Raji (cell line): ENCODE measurements around the gene TSNAX.

Source experiments
- POLR2A ChIP-seq: IDR thresholded peaks from 2 replicates; pipeline ENCODE4 v1.6.1; 2011; ENCODE audit warnings: low read depth, low read length, control low read depth; ENCODE audit not compliant: insufficient read depth

TSNAX gene, protein sequence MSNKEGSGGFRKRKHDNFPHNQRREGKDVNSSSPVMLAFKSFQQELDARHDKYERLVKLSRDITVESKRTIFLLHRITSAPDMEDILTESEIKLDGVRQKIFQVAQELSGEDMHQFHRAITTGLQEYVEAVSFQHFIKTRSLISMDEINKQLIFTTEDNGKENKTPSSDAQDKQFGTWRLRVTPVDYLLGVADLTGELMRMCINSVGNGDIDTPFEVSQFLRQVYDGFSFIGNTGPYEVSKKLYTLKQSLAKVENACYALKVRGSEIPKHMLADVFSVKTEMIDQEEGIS

DNA sequence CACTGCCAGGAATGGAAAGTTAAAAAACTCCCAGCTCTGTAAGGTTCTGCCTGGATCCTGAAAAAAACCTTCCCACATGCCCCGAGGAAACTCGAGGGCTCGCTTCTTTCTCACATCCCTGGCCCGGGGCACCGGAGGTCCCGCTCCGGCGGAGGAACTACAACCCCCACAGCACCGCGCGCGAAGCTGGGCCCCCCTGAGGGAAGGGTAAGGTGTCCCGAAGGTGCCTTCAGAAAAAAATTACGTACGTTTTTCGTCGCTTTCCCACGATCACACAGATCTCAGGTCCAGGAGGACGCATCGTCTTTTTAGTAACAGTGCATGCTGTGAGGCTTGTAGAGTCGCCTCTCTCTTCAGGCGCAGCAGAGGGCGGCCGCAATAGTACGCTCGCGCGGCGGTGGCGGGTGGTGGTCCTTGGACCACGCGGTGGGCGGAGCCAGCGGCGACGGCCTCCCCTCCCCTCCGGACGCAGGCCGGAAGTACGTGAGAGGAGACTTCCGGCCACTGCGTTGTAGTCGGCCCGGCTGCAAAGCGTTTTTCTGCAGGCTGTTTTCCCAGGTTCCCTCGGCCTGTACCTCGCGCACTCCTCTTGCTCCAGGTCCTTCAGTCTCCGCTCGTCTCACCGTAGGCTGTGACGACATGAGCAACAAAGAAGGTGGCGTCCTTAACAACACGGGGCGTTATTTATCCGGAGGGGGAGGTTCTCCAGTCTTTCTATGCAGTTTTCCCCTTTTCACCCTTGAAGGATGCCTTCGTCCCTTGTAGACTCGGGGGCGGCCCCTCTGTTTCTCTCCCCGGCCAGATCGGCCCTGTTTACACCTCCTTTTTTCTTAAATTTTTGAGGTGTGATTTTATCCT, at the start of gene TSNAX:
Gene TSNAX (plus strand): TSS at position 498 of the 858 bp plus-strand sequence. CDS start 142 bp downstream, at position 640.
- peak; percentile 96 for TF ChIP-seq POLR2A

DNA sequence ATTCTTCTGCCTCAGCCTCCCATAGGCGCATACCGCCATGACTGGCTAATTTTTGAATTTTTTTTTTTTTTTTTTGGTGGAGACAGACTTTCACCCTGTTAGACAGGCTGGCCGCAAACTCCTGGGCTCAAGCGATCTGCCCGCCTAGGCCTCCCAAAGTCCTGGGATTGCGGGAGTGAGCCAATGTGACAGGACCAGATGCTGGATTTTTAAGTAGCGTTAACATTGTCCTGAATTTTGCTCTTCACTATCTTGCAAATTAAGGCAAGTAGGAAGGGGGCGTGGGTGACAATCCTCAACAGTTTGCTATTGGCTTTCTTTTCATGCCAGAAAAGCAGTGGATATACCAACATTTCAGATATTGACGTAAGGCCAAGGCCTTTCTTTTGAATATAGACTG, 49.7 kb upstream of the TSNAX start:
- TF ChIP-seq POLR2A = no peak

DNA sequence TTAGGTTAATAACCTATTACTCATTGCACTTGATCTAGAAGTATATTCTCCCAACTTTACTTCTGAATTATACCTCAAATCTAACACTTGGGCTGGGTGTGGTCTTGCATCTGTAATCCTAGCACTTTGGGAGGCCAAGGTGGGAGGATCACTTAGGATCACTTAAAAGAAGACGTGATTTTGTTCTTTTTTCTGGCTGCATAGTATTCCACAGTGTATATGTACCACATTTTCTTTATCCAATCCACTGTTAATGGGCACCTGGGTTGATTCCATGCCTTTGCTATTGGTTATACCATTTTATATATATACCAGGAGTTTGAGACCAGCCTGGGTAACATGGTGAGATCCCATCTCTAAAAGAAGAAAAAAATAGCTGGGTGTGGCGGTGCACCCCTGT, 48.5 kb upstream of the TSNAX start:
- no peak for TF ChIP-seq POLR2A

DNA sequence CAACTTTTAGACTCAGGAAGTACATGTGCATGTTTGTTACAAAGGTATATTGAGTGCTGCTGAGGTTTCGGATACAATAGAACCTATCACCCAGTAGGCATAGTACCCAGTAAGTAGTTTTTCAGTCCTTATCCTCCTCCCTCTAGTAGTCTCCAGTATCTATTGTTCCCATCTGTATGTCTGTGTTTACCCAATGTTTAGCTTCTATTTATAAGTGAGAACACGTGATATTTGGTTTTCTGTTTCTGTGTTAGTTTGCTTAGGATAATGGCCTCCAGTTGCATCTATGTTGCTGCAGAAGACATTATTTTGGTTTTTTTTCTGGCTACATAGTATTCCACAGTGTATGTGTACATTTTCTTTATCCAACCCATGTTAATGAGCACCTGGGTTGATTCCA, 47.2 kb upstream of the TSNAX start:
- no peak for TF ChIP-seq POLR2A

DNA sequence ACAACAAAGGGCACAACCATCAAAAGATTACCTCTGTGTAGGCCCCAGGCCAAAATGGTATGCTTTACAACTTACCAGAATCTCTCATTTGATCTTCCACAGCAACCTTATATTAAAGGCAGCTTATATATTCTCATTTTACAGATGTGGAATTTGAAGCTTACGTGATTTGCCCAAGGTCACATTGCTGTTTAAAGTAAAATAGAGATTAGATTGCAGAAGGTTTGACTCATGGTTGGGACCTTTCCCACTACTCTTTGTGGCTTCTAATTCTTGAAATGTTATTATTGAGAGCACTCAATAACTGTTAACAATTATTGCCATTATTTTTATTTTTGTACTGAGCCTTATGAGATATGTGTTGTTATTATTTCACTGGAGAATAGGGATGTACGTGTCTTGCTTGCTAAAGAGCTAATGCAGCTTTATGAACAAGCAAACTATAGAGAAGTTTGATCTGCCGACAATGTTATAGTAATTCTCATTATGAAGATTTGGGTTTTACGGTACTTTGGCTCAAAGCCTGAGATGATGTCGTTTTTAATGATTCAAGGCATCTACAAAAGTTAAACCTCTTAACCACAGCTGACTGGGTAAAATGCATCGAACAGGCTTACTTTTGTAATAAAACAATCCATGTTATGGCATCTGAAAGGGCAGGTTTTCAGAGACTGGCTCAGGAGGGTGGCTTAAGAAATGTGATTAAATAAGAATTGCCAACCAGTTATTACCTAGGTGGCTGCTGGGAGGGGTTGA, 43.3 kb upstream of the TSNAX start:
- no peak for TF ChIP-seq POLR2A

DNA sequence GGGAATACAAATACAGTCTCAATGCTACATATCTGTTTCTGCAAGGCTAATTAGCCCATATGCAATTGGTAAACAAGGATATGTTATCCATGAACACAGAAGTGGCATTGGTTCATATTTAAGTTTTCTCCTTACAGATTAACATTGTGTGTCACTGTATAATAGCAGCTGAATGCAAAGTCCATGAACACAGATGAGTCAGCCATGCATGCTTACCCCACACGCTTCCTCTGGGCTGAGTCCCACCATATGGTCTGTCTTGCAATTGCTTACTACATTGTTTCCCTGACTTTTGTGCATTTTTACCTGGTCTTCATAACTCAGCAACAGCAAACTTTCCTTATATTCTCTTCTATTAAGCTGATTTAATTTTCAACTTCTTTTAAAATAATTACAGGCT, 41.5 kb upstream of the TSNAX start:
- no peak for TF ChIP-seq POLR2A

DNA sequence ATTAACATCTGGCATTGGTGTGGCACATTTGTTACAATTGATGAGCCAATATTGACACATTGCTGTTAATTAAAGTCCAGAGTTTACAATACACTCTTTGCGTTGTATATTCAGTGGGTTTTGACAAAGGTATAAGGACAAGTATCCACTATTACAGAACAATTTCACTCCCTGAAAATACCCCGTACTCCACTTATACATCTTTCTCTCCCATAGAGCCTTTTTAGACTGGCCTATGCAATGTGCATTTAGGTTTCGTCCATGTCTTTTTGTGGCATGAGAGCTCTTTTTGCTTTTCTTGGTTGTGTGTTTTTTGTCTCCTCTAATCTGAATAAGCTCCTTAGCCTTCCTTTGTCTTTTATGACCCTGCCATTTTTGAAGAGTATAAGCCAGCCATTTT, 40.6 kb upstream of the TSNAX start:
- TF ChIP-seq POLR2A = no peak

DNA sequence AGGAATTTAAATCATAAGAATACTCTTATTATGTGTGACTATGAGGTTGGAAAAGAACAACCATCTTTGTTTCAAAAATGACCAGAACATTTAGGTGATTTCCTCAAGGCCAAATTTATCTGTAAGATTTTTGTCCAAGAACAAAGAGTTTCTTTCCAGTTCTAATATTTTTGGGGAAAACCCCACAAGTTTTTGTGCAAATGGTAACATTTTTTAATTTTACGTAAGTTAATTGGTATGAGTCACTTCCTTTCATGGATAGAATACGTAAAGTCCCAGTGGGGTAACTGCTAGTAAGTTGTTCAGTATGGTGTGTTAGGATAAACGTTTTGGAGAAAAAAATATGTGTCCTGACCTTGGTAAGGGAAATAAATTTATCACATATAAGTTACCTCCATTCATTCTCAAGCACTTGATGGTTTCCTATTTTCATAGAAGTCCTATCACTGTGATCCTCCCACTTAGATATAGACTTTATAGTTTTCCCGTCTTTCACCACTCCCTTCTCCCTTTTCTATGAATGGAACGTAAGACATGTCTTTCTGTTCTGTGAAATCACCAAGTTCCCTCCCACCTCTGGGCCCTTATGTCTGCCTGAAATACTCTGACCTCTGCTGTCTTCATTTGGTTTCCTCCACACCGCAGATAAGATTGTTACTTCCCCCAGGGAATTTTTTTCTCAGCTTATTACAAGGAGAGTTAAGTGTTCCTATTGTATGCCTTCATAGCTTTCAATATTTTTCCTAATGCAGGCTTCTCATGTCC, 34.9 kb upstream of the TSNAX start:
- no peak for TF ChIP-seq POLR2A

DNA sequence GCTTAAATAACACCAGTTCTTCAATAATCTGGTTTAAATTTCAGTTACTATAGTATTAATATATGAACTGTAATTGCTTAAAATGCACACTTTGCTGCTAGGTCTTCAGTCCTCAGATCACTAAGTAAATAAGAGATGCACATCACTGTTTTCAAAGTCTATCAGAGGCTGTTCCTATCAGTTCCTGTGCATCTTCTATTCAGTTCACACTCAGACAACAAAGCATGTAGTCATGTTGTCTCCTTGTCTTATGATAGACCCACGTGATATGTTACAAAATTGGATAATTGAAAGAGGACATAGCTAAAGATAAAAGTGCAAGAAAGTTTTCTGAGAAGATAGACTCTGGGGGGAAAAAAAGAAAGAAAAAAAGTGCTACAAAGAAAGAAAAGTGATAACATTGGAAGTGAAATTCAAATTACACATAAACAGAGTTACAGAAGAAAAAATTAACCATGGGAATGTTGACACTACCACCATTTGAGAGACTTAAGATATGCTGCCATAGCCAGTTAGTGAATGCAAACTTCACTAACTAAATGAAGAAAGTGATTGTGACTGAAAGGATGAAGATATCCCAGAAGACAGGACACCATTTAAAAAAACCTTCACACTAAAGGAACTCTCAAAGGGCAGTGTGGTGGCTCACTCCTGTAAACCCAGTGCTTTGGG, 33.9 kb upstream of the TSNAX start:
- no peak for TF ChIP-seq POLR2A

DNA sequence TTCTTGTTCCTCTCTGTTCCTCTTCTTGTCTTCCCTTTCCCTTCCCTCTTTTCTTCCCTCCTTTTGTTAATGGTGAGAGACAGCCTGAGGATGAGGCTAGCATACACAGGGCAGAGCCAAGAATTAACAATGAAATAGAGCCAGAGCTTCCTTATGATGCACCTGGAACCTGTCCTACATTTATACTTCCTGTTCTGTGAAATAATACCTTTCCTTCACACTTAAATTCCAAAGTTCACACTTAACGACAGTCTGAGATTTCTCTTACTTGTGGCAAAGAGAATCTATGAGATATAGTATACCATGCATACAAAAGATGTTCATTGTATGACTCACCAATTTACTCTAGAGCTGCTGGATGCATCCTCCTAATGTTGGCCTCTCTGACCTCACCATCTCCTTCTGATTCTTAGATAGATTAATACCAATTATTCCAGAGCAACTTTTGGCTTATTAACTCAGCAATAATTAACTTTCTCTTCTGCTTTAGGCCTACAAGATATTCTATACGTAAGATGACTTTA, 30.8 kb upstream of the TSNAX start:
- TF ChIP-seq POLR2A = no peak

DNA sequence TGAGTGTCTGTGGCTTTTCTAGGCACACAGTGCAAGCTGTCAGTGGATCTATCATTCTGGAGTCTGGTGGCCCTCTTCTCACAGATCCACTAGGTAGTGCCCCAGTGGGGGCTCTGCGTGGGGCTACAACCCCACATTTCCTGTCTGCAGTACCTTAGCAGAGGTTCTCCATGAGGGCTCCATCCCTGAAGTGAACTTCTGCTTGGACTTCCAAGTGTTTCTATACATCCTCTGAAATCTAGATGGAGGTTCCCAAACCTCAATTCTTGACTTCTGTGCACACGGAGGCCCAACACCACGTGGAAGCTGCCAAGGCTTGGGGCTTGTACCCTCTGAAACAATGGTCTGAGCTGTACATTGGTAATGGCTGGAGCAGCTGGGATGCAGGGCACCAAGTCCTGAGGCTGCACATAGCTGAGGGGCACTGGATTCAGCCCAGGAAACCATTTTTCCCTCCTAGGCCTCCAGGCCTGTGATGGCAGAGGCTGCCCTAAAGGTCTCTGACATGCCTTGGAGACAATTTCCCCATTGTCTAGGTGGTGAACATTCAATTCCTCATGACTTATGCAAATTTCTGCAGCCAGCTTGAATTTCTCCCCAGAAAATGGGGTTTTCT, 29.2 kb upstream of the TSNAX start:
- TF ChIP-seq POLR2A = no peak

DNA sequence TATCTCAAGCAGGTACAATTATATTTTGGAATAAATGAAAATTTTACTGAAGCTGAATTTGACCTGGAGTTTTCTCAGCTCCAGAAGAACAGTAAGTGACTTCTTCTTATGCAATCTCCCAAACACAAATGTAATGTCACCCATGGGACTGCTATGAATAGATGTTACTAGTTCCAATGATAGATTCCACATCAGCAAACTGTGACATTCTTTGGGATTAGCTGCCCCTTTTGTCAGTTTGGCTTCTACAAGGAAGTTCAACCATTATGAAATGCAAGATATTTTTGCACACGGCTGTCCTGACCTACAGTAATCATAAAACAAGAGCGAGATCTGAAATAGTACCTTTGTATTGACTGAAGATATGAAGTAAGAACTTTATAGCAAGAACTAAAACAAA, 27.8 kb upstream of the TSNAX start:
- TF ChIP-seq POLR2A = no peak

DNA sequence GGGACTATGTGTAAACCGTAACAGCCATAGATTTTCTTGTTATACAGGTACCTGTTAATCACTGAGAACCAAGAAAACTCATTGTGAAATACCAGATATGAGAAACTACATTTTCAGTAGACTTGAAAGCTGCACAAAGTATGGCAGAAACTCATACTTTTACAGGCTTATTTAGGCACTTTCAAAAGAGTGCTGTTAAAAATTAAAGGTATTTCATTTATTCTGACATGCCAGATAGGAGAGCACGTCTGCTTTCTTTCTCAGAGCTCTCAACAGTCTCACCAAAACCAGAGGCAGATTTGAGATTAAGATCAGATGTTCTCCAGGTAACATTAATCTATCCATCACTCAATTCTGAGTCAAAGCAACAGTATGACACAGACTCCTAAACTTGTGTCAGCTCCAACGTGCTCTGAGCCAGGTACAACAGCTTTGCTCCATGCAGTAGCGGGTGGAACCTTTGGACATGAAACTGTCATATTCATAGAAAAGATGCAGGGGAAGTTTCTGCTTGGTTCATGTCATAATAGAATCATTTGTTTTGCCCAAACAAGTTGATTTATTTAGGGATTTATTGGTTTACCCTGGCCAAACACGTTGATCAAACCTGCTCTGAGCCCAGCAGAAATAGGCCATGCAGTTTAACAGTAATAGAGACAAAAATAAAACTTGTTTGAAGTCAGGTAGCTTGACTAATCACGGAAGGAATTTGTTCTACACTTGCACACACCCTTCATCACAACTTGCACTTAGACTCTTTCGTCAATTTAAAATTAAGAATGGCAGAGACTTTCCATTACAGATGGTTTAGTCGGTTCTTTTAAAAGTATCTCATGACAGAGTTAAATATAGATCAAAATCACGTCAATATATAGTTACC, 20.8 kb upstream of the TSNAX start:
- TF ChIP-seq POLR2A = no peak
